ENCODE results near the gene GP9.

The GP9 gene

DNA sequence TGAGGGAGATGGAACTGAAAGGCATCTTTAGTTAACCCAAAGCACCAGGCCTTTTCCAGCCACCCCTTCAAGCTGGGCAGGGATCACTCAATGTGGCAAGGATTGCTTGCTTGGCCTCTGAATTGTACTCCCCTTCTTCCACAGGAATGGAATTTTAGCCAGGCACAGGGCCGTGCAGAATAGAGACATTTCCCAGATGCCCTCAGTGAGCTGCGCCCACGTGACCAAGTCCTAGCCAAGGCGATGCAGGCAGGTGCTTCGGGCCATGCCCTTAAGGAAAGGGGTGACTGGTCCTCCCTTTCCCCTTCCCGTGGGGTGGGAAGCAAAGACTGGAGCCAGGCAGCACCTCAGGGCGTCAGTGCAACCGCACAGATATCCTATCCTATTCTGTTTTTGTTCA, 17.9 kb downstream of the GP9 start:
- Histone ChIP-seq H3K27me3 (replicated peaks) (no peaks in the 10 kb centered on the region), H3K36me3 (replicated peaks) (no peaks in the 10 kb centered on the region), H3K27ac (no peak overlapping the region), H3K4me3 (ENCODE audit: low read depth, low read length) (no peak overlapping the region)
- no peak for TF ChIP-seq CTCF (IDR thresholded peaks at IDR 0.05; ENCODE audit: low read depth, low read length, missing control alignments)
- DNase-seq: no peak
- in situ Hi-C loops (cut with HindIII; ENCODE audit: low pct_ligation_motif_present, low sequenced_read_pairs): no loop called here

DNA sequence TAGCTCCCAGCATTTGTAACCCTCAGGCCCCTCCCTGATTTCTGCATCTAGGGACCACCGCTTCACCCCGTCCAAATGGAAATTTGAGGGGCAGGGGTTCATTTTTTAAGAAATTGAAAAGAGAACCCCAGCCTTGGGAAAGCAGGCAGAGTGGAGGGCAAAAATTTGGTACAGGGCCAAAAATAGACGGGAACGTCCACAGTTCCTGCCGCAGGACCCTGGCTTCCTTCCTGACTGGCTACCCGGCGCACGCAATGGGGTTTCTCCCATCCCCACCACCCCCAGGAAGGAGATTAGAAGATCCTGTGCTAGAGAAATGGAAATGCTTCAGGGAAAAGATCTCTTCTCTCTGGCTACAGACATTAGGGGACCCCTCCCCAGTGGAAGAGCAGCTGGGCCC, 20.9 kb downstream of the GP9 start:
- H3K27ac ChIP-seq: no peak overlapping the region
- H3K27me3 ChIP-seq (replicated peaks): no peaks in the 10 kb centered on the region
- H3K4me3 ChIP-seq (ENCODE audit: low read depth, low read length): no peak overlapping the region
- H3K36me3 ChIP-seq (replicated peaks): no peaks in the 10 kb centered on the region
- no peak for DNase-seq
- in situ Hi-C loops (cut with HindIII; ENCODE audit: low pct_ligation_motif_present, low sequenced_read_pairs): no loop called here
- no peak for TF ChIP-seq CTCF (IDR thresholded peaks at IDR 0.05; ENCODE audit: low read depth, low read length, missing control alignments)

DNA sequence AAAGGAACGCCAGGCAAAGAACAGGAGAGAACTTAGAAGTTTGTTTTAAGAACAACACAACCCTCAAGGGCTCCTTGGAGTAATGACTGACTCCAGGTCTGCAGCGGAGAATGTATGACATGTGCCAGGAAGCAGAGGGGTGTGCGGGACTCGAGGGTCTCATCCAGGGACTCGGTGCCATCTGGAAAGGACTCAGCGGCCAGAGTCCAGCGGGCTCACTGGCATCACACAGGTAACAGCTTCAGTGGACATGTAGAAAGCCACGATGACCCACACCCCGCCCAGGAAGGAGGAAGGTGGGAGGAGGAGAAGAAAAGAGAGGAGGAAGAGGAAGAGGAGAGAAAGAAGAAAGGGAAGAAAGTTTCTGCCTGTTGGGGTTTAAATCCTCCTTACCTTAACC, 21.4 kb downstream of the GP9 start:
- H3K27ac ChIP-seq: no peak overlapping the region
- H3K27me3 ChIP-seq (replicated peaks): no peaks in the 10 kb centered on the region
- TF ChIP-seq CTCF (IDR thresholded peaks at IDR 0.05; ENCODE audit: low read depth, low read length, missing control alignments): no peak
- no peaks in the 10 kb centered on the region for H3K36me3 ChIP-seq (replicated peaks)
- no peak for DNase-seq
- in situ Hi-C loops (cut with HindIII; ENCODE audit: low pct_ligation_motif_present, low sequenced_read_pairs): no loop called here
- no peak overlapping the region for H3K4me3 ChIP-seq (ENCODE audit: low read depth, low read length)

GRCh38 chr3:129084501-129084900, 23.9 kb downstream of the GP9 start:
- TF ChIP-seq CTCF (IDR thresholded peaks at IDR 0.05; ENCODE audit: low read depth, low read length, missing control alignments): no peak
- Histone ChIP-seq H3K4me3 (ENCODE audit: low read depth, low read length) (no peak overlapping the region), H3K36me3 (replicated peaks) (no peaks in the 10 kb centered on the region), H3K27ac (no peak overlapping the region), H3K27me3 (replicated peaks) (no peaks in the 10 kb centered on the region)
- DNase-seq: no peak
- in situ Hi-C loops (cut with HindIII; ENCODE audit: low pct_ligation_motif_present, low sequenced_read_pairs): no loop called here

DNA sequence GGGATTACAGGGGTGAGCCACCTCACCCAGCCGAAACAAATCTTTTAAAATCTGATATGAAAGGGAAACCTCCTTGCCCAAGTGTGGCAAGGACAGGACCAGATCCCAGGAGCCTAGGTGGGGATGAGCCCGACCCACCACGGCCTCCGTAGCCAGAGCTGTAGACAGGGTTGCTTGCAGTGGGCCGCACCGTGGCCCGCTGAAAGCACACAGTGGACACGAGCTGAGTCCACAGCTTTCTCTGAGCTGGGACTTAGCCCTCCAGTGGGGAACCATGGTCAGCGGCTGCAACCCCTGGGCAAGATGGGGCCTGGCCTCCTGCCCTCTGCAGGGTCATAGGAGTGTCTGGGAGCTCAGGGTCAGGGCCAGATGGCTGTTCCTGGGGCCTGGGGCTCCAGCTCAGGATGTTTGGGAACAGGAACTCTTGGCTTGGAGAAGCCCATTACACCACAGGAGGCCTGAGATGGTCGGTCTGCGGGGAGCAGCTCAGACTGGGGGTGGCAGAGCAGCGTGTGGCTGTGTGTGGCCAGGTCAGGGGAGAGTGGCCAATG, 24.7 kb downstream of the GP9 start:
- in situ Hi-C loops (cut with HindIII; ENCODE audit: low pct_ligation_motif_present, low sequenced_read_pairs): no loop called here
- Histone ChIP-seq H3K4me3 (ENCODE audit: low read depth, low read length) (no peak overlapping the region), H3K27me3 (replicated peaks) (no peaks in the 10 kb centered on the region), H3K36me3 (replicated peaks) (no peaks in the 10 kb centered on the region), H3K27ac (no peak overlapping the region)
- DNase-seq: no peak
- no peak for TF ChIP-seq CTCF (IDR thresholded peaks at IDR 0.05; ENCODE audit: low read depth, low read length, missing control alignments)

- no peak overlapping the region for H3K4me3 ChIP-seq (ENCODE audit: low read depth, low read length)
- H3K27me3 ChIP-seq (replicated peaks): no peaks in the 10 kb centered on the region
- H3K36me3 ChIP-seq (replicated peaks): no peaks in the 10 kb centered on the region
- TF ChIP-seq CTCF (IDR thresholded peaks at IDR 0.05; ENCODE audit: low read depth, low read length, missing control alignments): no peak
- H3K27ac ChIP-seq: no peak overlapping the region
- no peak for DNase-seq
- in situ Hi-C loops (cut with HindIII; ENCODE audit: low pct_ligation_motif_present, low sequenced_read_pairs): no loop called here
These were observed 25.2 kb downstream of the GP9 start for GRCh38 chr3:129085818-129086217.
